RKO (cell line): ENCODE results near the gene CNTF.

Experiments used
- DNase-seq: peaks from one replicate; pipeline ENCODE4 v3.0.0-alpha.2; 2016; ENCODE audit warnings: low spot score

The CNTF gene

GRCh38 chr11:58606930-58607714 lies 15.3 kb upstream of the CNTF start:
- DNase-seq, result no peak

DNA sequence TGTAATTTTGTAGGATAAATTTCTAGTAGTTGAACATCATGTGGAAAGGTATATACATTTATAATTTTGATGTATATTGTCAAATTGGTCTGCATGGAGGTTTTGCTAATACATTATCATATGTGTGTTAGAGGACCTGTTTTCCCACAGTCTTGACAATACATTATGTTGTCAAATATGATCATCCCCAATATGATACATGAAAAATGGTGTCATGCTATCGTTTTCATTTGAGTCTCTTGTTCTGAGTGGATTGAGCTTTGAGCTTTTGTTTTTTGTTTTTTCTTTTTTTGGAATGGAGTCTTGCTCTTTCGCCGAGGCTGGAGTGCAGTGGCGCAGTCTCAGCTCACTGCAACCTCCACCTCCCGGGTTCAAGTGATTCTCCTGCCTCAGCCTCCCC lies 14.1 kb upstream of the CNTF start:
- DNase-seq, result no peak

DNA sequence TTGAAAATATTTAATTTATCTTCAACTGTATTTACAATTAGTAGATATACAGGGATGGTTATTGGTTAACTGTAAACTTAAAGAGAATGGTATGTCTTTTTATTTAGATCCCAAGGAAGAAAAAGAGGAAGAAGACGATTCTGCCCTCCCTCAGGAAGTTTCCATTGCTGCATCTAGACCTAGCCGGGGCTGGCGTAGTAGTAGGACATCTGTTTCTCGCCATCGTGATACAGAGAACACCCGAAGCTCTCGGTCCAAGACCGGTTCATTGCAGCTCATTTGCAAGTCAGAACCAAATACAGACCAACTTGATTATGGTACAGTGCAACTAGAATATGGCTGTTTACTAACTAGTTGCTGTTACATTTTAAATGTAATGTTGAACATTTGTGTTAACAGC lies 12.7 kb upstream of the CNTF start:
- DNase-seq, result no peak

- no peak for DNase-seq
These were observed 9.2 kb upstream of the CNTF start for GRCh38 chr11:58613228-58613627.

DNA sequence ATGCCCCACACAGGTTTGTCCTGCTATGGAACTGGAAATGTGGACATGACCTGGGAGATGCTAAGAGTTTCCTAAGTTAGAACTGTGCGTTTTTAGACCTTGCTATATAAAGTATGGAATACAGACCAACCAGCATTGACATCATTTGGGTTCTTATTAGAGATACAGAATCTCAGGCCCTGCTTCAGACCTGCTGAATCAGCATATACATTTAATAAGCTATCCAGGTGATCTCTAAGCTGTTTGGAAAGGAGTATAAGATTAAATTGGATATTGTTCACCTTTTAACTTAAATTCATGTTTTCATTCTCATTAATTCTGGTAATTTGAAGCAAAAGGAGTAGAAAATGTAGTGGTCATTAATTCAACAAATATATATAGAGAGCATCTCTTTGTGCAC lies 6.9 kb upstream of the CNTF start:
- no peak for DNase-seq

GRCh38 chr11:58616594-58616993 lies 5.9 kb upstream of the CNTF start:
- DNase-seq, result peak; percentile 52

DNA sequence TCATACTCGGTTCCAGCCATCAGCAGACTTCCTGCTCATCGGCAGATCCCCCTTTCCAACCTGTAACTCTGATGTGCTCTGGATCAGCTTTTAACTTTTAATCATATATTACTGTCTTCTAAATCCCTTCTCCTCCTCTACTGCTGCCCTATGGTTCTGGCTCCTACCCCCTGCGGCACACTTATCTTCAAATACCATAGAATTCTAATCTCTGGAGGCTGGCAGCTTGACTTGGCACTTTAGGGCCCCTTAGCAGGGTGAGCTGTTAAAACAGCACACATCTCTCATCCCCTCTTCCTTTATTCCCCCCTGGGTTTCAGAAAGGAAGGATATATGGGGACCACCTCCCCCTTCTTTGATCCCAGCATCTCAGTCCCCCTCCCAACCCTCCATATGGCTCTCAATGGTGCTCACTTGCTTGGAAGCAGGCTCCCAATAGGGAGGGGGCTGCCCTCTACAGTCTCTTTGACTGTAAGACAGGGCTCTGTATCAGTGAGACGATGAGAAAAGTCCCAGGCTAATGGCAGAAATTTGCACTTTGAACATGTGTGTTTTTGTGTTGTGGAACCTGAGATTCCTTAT lies 4.4 kb upstream of the CNTF start:
- no peak for DNase-seq

DNA sequence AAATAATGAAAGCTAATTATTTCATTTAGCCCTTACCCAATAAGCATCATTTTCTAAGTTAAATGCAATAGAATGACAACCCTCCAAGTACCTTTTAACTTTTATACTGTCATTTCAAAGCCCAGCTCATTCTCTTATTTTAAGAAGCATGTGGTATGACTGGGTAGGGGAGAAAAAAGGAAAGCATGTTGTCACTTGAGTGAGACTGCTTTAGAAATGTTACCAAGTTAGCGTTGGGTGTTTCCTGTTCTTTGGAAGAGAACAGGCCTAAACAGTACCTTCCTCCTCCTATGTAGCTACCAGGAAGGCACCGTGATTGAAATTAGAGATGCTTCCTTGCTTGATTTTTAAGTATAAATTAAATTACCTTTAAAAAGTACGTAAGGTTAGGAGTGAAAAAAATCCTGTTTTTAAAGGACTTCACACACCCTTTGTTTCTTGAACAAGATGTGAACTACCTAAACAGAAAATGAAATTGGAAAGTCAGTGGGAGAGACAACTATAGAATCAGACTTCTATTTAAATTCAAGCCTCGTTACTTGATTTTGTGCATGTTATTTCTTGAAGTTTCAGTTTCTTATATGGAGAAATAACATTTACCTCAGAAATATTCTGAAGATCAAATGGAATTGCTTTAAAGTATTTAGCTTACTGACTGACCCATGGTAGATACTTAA lies 741 bp upstream of the CNTF start:
- DNase-seq, result no peak

- DNase-seq, result no peak
These were observed 2.6 kb downstream of the CNTF start for GRCh38 chr11:58625086-58625485.

GRCh38 chr11:58625826-58626460 lies 3.5 kb downstream of the CNTF start:
- no peak for DNase-seq

DNA sequence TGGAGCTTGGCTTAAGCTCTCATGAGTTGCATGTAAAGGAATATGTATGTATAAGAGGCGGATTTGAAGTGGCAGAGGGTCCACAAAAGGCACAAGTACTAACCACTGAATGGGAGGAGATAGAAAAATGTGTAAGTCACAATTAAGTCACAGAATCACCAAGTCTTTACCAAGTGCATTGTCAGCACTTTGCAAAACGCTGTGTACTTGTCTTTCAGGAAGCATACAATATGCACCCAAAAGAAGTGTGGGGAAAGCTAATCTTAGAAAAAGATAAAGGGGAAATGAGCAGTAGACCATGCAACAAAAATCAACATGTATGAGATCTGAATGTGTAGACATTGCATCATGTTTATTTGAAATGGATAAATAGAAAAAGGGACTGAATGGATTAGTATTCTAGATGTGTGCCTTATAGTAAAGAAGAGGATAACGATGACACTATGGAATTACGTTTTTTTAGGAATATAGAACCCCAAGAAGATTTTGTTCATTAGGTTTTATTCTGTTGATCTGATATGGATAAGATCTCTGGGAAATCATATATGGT lies 4.5 kb downstream of the CNTF start:
- no peak for DNase-seq

DNA sequence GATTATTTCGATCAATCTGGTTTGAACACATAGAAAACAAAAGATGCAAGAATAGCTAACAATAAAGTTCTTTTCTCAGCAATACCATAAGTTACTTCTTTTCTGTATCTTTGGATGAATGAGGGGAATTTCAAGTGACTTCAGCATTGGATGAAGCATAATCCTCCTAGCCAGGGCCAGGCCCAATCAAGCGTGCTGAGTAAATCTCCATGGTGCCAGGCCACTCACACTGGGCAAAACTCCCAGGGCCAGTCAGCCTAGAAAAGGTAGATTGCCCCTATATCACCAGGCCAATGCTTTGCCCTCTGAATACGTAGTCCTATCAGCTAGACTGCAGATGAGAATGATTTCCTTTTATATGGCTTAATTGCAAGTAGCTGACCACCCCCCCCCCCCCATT lies 6.0 kb downstream of the CNTF start:
- DNase-seq, result no peak

DNA sequence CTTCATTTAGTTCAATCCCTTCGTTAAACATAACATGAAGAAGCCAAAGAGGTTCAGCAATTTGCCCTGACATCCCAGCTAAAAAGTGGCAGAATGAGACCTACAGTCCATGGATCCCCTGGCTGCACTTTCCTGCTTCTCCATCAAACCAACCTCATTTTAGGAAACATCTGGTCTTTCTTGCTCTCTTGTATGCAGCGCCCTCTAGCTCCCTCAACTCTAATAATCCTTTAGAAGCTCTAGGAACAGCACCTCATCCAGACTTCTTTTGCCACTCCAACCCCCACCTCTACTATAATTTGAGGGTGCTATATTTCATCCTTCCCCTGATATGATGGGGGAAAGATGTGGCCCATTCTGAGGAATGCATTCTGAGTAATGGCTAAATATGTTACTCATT lies 7.4 kb downstream of the CNTF start:
- DNase-seq, result peak; percentile 72

GRCh38 chr11:58631378-58631777 lies 8.9 kb downstream of the CNTF start:
- DNase-seq, result no peak

GRCh38 chr11:58632510-58632909 lies 10.0 kb downstream of the CNTF start:
- DNase-seq, result no peak

DNA sequence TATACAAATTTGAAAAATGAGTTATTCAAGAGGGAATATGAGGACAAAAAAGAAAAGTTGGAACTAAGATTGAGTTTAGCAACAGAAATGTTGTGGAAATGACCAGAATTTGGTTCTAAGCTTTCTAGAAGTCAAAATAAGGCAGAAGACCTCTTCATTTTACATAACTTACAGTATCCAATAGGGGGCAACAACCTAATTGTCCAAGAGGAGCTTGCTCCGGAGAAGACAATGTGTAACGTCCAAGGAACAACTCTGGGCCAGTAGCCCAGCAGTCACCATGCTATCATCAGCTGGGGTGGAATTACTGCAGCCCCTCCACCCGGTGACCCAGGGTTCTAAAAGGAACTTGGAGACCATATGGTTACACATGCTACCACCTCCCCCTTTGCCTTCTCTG lies 14.1 kb downstream of the CNTF start:
- no peak for DNase-seq

DNA sequence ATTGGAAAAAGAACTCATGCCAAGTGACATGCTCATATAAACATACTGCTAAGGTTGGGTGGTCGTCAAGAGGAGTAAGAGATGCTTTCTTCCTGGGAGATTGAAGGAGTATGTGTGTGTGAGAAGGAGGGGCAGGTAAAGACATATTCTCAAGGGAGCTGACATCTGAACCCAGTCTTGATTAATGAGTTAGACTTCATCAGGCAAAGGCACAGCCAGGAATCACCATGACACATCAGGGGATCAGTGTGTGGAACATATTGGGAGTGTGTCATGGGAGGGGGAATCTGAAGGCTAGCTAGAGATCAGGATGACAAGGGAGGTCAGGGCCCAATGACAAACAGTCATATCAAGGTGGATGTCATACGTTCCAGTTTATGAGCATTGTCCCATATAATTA lies 14.9 kb downstream of the CNTF start:
- DNase-seq, result no peak

GRCh38 chr11:58639103-58639502 lies 16.6 kb downstream of the CNTF start:
- no peak for DNase-seq

DNA sequence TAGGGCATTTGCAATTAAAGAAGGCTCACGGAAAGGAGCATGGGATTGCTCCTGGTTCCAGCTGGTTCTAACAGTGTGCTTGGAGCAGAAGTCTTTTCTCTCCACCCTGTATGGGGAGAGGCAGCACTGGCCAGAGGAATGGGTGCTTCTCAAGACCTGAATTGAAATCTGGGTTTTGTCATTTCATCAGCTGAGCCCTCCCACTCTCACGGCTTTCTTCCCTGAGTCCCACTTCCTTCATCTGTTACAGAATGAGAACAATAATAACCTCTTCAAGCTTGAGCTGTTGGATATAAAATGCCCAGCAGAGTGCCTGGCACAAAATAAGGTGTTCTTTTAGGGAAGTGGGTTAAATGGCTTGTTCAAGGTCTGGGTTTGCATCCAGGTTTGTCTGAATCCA lies 17.2 kb downstream of the CNTF start:
- DNase-seq, result no peak

- no peak for DNase-seq
These were observed 18.0 kb downstream of the CNTF start for GRCh38 chr11:58640386-58641023.

DNA sequence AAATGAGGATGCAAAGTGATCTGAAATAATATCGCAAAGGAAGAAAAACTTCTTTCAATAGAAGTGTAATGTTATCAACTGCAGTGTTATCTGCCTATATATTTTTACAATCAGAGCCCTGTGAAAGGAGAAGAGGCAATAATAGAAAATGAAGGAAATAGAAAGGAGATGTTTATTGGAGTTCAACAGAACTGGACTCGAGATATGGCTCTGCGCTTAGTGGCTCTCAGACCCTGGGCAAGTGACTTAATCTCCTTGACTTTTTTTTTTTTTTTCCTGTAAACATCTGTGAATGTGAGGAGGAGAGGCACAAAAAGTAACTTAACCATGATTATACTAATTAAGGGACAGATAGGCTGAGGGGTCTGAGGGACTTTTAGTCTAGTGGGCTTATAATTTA lies 18.9 kb downstream of the CNTF start:
- DNase-seq, result no peak
